Measurements from ENCODE around the gene TSPYL2. TPM values are rescaled to one million over a fixed set of nuclear protein-coding genes. Genes with fewer than 3 reads are reported as not detected.
A peak's percentile ranks its signal among the peaks of the same experiment; 100 is the strongest.

Gene TSPYL2
- total RNA-seq, 1 donor from 2014 or later, result 49.7 TPM

GRCh38 chrX:53093748-53094581, 11.8 kb downstream of the TSPYL2 start, which contains the start of gene KANTR:
KANTR (plus strand) TSS chrX:53094142; CDS start chrX:53124273, 30,131 bp downstream.
- no peak for TF ChIP-seq CTCF (IDR thresholded peaks at IDR 0.05)
- no peaks in the 10 kb centered on the region for H3K9me3 Mint-ChIP-seq
- H3K4me3 Mint-ChIP-seq, result peak within 1 kb of the TSS; percentile 88
- H3K27ac Mint-ChIP-seq, result peak within 1 kb of the TSS; percentile 85
- H3K4me1 Mint-ChIP-seq, result peaks cover 20% of the 10 kb centered on the region
- peaks cover 3% of the 10 kb centered on the region for H3K36me3 Mint-ChIP-seq (ENCODE audit: low read depth)
- ChIA-PET CTCF (no interaction called here), POLR2A (interaction anchor here (0.6 to 1.3 kb wide), 4 partner anchors 12 to 951 kb away, joined by 3 to 10 read pairs (median 4); partner anchors contain the start of genes PHF8 and TSPYL2)
- DNase-seq (peak; percentile 67), ATAC-seq (ENCODE audit: low read depth) (peak; percentile 79)
- intact Hi-C loops (cut with micrococcal nuclease), result loop anchor here (1.0 to 5.0 kb wide), 5 partner anchors 12 to 1088 kb away; partner anchors contain the start of genes FAM120C and TSPYL2
- no peaks in the 10 kb centered on the region for H3K27me3 Mint-ChIP-seq

- no peak for TF ChIP-seq CTCF (IDR thresholded peaks at IDR 0.05)
- CTCF ChIA-PET, result no interaction called here
These were observed 12.4 kb downstream of the TSPYL2 start for GRCh38 chrX:53094582-53094905.

GRCh38 chrX:53095796-53096195, 13.6 kb downstream of the TSPYL2 start:
- no peak for DNase-seq
- Mint-ChIP-seq H3K27ac (no peak overlapping the region), H3K36me3 (ENCODE audit: low read depth) (peaks cover 9% of the 10 kb centered on the region), H3K4me3 (peak overlapping the region; percentile 15), H3K9me3 (no peaks in the 10 kb centered on the region), H3K4me1 (peaks cover 16% of the 10 kb centered on the region), H3K27me3 (no peaks in the 10 kb centered on the region)
- intact Hi-C loops (cut with micrococcal nuclease), result no loop called here
- POLR2A ChIA-PET, result no interaction called here
- ATAC-seq (ENCODE audit: low read depth), result no peak
- TF ChIP-seq CTCF (IDR thresholded peaks at IDR 0.05), result no peak
- CTCF ChIA-PET, result no interaction called here

More at GRCh38 chrX:53094582-53094905, 12.4 kb downstream of the TSPYL2 start:
- ATAC-seq (ENCODE audit: low read depth), result no peak
- Mint-ChIP-seq H3K36me3 (ENCODE audit: low read depth) (peaks cover 6% of the 10 kb centered on the region), H3K9me3 (no peaks in the 10 kb centered on the region), H3K27me3 (no peaks in the 10 kb centered on the region), H3K4me1 (peaks cover 16% of the 10 kb centered on the region), H3K4me3 (peak overlapping the region; percentile 88), H3K27ac (peak overlapping the region; percentile 85)
- intact Hi-C loops (cut with micrococcal nuclease), result loop anchor here (5.0 kb wide), 2 partner anchors 517 to 1088 kb away; partner anchors contain the start of gene FAM120C
- no peak for DNase-seq
- POLR2A ChIA-PET, result interaction anchor here (0.6 to 1.3 kb wide), 4 partner anchors 12 to 950 kb away, joined by 3 to 10 read pairs (median 4); partner anchors contain the start of genes PHF8 and TSPYL2

- Mint-ChIP-seq H3K36me3 (ENCODE audit: low read depth) (peaks cover 12% of the 10 kb centered on the region), H3K27ac (no peak overlapping the region), H3K4me1 (peaks cover 4% of the 10 kb centered on the region), H3K4me3 (no peak overlapping the region), H3K9me3 (no peaks in the 10 kb centered on the region), H3K27me3 (no peaks in the 10 kb centered on the region)
- ChIA-PET CTCF (no interaction called here), POLR2A (no interaction called here)
- ATAC-seq (ENCODE audit: low read depth) (no peak), DNase-seq (no peak)
- TF ChIP-seq CTCF (IDR thresholded peaks at IDR 0.05), result no peak
- intact Hi-C loops (cut with micrococcal nuclease), result no loop called here
These were observed 32.8 kb downstream of the TSPYL2 start for GRCh38 chrX:53114864-53115549.

GRCh38 chrX:53115550-53115874, 33.3 kb downstream of the TSPYL2 start:
- Mint-ChIP-seq H3K27ac (no peak overlapping the region), H3K4me3 (no peak overlapping the region), H3K27me3 (no peaks in the 10 kb centered on the region), H3K4me1 (peaks cover 4% of the 10 kb centered on the region), H3K36me3 (ENCODE audit: low read depth) (peaks cover 10% of the 10 kb centered on the region), H3K9me3 (no peaks in the 10 kb centered on the region)
- intact Hi-C loops (cut with micrococcal nuclease), result no loop called here
- ChIA-PET CTCF (no interaction called here), POLR2A (no interaction called here)
- TF ChIP-seq CTCF (IDR thresholded peaks at IDR 0.05), result no peak
- DNase-seq (no peak), ATAC-seq (ENCODE audit: low read depth) (no peak)
